Medulla oblongata (tissue), 1 donor: ENCODE measurements around the gene CSNK2A2.

Source experiments
- DNase-seq: peaks from one replicate; pipeline ENCODE4 v3.0.0-alpha.2; 2015; ENCODE audit errors: extremely low spot score

Gene CSNK2A2

DNA sequence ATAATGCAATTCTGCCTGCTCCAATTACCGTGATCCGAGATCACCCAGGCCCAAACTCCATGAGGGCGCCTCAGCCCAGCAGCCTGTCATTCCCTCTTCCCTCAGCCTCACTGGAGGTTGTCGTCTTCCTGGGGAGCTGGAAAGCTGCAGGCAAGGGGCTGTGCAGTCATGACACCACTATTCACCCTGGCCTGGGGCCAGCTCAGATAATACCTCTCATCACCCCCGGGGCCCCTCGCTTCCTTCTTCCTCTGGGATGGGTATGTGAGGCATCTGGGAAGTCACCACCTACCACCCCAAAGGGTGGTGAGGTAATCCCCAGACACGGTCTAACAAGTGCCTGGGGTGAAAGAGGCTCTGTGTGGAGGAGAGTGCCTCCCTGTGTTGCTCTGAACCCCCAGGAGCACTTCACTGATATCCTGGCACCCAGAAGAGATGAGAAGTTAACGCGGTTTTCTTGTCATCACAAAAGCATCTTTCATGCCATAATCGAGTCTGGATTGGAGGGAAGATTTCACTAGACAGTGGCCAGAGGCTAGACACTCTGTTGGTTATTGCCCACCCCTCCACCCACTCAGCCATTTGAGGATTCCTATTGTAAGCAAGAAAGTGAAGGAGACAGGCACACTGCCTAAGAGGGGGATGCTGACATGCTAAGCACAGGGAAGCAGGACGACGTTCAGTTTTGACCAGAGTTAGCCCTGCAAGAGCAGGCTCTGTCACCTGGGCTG lies 87.2 kb downstream of the CSNK2A2 start:
- no peak for DNase-seq

DNA sequence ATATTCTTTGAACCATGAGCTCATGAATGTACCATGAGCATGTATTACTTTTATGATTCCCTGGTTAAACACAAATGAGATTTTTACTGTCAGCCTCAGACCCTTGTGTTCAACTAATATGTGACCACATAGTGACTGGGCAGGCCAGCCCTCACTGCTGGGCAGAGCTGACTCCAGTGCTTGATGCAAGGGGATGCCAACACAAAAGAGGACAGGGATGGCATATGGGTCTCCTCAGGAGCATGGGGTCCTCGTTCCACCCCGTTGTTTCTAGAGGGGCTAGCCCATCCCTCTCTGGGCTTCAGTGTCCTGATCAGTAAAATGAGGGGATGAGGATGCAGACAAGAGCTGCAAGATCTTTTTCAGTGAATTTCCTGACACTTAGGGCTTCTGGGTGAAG lies 88.0 kb downstream of the CSNK2A2 start:
- no peak for DNase-seq

DNA sequence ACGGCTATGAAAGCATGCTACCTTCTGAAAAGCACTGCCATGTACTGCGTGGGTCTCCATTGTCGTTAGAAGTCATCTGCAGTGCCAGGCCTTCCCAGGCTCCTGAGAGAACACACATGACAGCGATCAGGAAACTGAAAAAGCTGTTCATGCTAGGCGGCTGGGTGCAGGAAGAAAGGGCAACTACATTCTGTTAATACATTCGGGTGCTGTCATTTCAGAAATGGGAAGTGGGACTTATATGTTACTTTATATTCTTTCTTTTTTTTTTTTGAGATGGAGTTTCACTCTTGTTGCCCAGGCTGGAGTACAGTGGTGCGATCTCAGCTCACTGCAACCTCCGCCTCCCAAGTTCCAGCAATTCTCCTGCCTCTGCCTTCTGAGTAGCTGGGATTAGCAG lies 88.6 kb downstream of the CSNK2A2 start:
- DNase-seq = no peak
